CD8-positive, alpha-beta memory T cell (primary cell): ENCODE measurements around the gene USP5. TPM values are rescaled to one million over a fixed set of nuclear protein-coding genes. Genes with fewer than 3 reads are reported as not detected.
"Not testable (repeated sequence)": the region's sequence is repeated elsewhere in the genome, so short reads cannot be mapped to it uniquely, and the experiment has no call there.

Source experiments
- CTCF ChIA-PET: fragments of 350-600 bp; sonication (Branson Sonifier 250); formaldehyde crosslinking; loops from one replicate; lab custom pipeline; 2021; ENCODE audit warnings: antibody characterized with exemption; lab: Charles Lee
- POLR2A ChIA-PET: fragments of 350-600 bp; sonication (Branson Sonifier 250); formaldehyde crosslinking; loops from one replicate; lab custom pipeline; 2021; ENCODE audit warnings: antibody characterized with exemption; lab: Charles Lee
- DNase-seq, 5 donors: peaks; one replicate each; pipeline versions ENCODE4 v3.0.0 to v3.0.0-alpha.2; 2020 to 2022; ENCODE audit warnings: mixed read lengths in 1 of 5
- H3K27ac ChIP-seq: one replicate; pipeline ENCODE4 v1.7.0; 2013; ENCODE audit warnings: low read depth, mild to moderate bottlenecking, low read length, moderate library complexity
- H3K27me3 ChIP-seq: 2 replicates; pipeline ENCODE4 v1.7.0; 2013; ENCODE audit warnings: low read length, mild to moderate bottlenecking; ENCODE audit not compliant: insufficient read depth, poor library complexity, severe bottlenecking
- H3K36me3 ChIP-seq: 2 replicates; pipeline ENCODE4 v1.7.0; 2013; ENCODE audit warnings: mild to moderate bottlenecking, low read length, moderate library complexity; ENCODE audit not compliant: insufficient read depth
- H3K4me1 ChIP-seq: 2 replicates; pipeline ENCODE4 v1.7.0; 2013; ENCODE audit warnings: mild to moderate bottlenecking, low read length, moderate library complexity; ENCODE audit not compliant: insufficient read depth
- H3K4me3 ChIP-seq: 2 replicates; pipeline ENCODE4 v1.7.0; 2013; ENCODE audit warnings: mild to moderate bottlenecking, low read length
- H3K9me3 ChIP-seq: 2 replicates; pipeline ENCODE4 v1.7.0; 2013; ENCODE audit warnings: mild to moderate bottlenecking, low read length
- H3K27ac Mint-ChIP-seq, 8 donors: one replicate each; pipeline ENCODE4 v1.8.0; 2020 to 2021; ENCODE audit warnings: mixed read lengths in 8 of 8, mild to moderate bottlenecking in 6 of 8, inconsistent platforms in 3 of 8, moderate library complexity in 3 of 8
- H3K27me3 Mint-ChIP-seq, 2 donors: one replicate each; pipeline ENCODE4 v1.8.0; 2020 to 2021; ENCODE audit warnings: mixed read lengths in 2 of 2, mild to moderate bottlenecking in 1 of 2, moderate library complexity in 1 of 2
- H3K36me3 Mint-ChIP-seq, 3 donors: one replicate each; pipeline ENCODE4 v1.8.0; 2020 to 2021; ENCODE audit warnings: mixed read lengths in 3 of 3, inconsistent platforms in 1 of 3, mild to moderate bottlenecking in 1 of 3
- H3K4me1 Mint-ChIP-seq, 3 donors: one replicate each; pipeline ENCODE4 v1.8.0; 2020 to 2021; ENCODE audit warnings: mixed read lengths in 3 of 3, inconsistent platforms in 1 of 3, mild to moderate bottlenecking in 1 of 3
- H3K4me3 Mint-ChIP-seq, 7 donors: one replicate each; pipeline ENCODE4 v1.8.0; 2020 to 2021; ENCODE audit warnings: mixed read lengths in 7 of 7, mild to moderate bottlenecking in 6 of 7, moderate library complexity in 4 of 7, inconsistent platforms in 2 of 7
- H3K9me3 Mint-ChIP-seq, 5 donors: one replicate each; pipeline ENCODE4 v1.8.0; 2020 to 2022; ENCODE audit warnings: mixed read lengths in 5 of 5, mild to moderate bottlenecking in 3 of 5, moderate library complexity in 2 of 5, inconsistent platforms in 1 of 5
- polyA plus RNA-seq: library from polyadenylated mRNA; unstranded; fragments of 300-500 nt; fragmentation: Illumina TruSeq; gene quantifications from one replicate; pipeline ENCODE4 v1.2.3, GENCODE V29; 2021
- total RNA-seq, 2 experiments: library from RNA; stranded (reverse); gene quantifications; one replicate each; pipeline ENCODE4 v1.2.3, GENCODE V29; 2021

USP5 gene
- total and polyA plus RNA-seq, 3 experiments from 2014 or later, result 49.7 to 154 (median 154) TPM

DNA sequence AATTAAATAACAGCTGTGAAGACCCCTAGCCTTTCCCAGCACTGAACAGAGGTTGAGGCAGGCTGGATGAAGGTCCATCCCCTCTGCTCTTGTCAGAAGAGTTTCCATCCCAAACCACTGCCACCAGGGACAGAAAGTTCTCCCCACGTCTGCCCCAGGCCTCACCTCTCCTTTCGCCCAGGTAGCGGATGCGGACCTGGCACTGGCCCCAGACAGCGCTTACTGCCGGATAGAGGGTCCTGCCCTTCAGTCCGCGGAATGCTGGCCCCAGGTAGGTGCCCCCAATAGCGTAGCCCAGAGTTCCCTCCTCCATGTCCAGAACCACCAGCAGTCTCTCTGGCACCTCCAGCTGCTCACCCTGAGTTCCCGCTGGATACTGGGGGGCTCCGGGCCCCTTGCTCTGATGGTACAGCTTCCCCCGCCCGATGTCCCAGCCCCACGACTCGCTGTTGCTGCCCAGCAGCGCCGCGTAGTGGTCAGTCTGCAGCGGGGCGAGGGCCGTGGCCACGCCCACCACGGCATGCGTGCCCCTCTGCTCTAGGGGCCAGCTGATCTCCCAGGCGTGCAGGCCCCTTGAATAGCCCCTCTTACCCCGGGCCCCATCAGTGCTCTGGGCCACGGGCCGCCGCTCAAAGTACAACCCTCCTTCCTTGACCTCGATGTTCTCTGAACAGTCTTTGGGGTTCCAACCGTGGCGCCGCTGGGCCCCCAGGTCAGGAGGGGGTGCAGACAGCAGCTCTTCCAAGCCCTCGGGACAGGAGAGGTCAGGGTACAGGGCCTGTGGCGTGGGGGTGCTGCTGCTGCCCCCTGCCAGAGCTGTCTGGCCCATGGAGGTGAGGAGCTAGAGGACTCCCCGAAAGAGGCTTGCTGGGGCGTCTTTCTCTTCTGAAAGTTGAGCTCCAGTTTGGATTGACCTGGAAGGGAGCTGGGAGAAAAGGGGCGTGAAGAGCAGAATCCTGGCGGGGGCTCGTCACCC, 20.4 kb downstream of the USP5 start:
- Histone ChIP-seq H3K4me3 (peak overlapping the region; percentile 96), H3K27me3 (no peaks in the 10 kb centered on the region), H3K36me3 (peaks cover 17% of the 10 kb centered on the region), H3K27ac (peak overlapping the region; percentile 90), H3K9me3 (no peaks in the 10 kb centered on the region), H3K4me1 (peaks cover 42% of the 10 kb centered on the region)
- Mint-ChIP-seq H3K27ac (peak overlapping the region; percentile 79 to 99 (median 88)), H3K4me1 (peaks cover 45 to 58% (median 58%) of the 10 kb centered on the region in 3 donors), H3K27me3 (no peaks in the 10 kb centered on the region), H3K4me3 (peak overlapping the region; percentile 83 to 97 (median 89)), H3K36me3 (peaks cover 0 to 53% (median 7%) of the 10 kb centered on the region in 3 donors), H3K9me3 (no peaks in the 10 kb centered on the region)
- ChIA-PET POLR2A (interaction anchor here (0.5 to 3.6 kb wide), 23 partner anchors 8 to 317 kb away, joined by 3 to 46 read pairs (median 4); partner anchors contain the start of genes C12orf57, C1RL, CDCA3 and COPS7A), CTCF (interaction anchor here (0.6 to 11.0 kb wide), 61 partner anchors 9 to 272 kb away, joined by 3 to 135 read pairs (median 3); partner anchors contain the start of genes ATN1, C12orf57, C1RL and CDCA3)
- DNase-seq, result peak; percentile 81 to 87 (median 82)

- peak within 1 kb of the TSS; percentile 90 for H3K27ac ChIP-seq
- ChIA-PET POLR2A (interaction anchor here (0.7 to 3.6 kb wide), 23 partner anchors 9 to 316 kb away, joined by 3 to 46 read pairs (median 4); partner anchors contain the start of genes C12orf57, C1RL, CDCA3 and COPS7A), CTCF (interaction anchor here (0.6 to 11.0 kb wide), 56 partner anchors 9 to 268 kb away, joined by 3 to 135 read pairs (median 4); partner anchors contain the start of genes ATN1, C12orf57, C1RL and CDCA3)
- Mint-ChIP-seq H3K27me3 (no peaks in the 10 kb centered on the region), H3K27ac (peak within 1 kb of the TSS; percentile 85 to 99 (median 92)), H3K9me3 (no peaks in the 10 kb centered on the region), H3K4me3 (peak within 1 kb of the TSS; percentile 83 to 97 (median 89)), H3K36me3 (peaks cover 0 to 52% (median 8%) of the 10 kb centered on the region in 3 donors), H3K4me1 (peaks cover 41 to 53% (median 52%) of the 10 kb centered on the region in 3 donors)
- peaks cover 40% of the 10 kb centered on the region for H3K4me1 ChIP-seq
- peaks cover 17% of the 10 kb centered on the region for H3K36me3 ChIP-seq
- no peaks in the 10 kb centered on the region for H3K9me3 ChIP-seq
- peak; percentile 98 to 100 (median 99) for DNase-seq
- H3K4me3 ChIP-seq, result peak within 1 kb of the TSS; percentile 96
- no peaks in the 10 kb centered on the region for H3K27me3 ChIP-seq
Observed at GRCh38 chr12:6873094-6874014, 21.4 kb downstream of the USP5 start, which contains the start of gene SPSB2. Gene SPSB2 (minus strand): TSS chr12:6873303. CDS start chr12:6872901, 402 bp downstream.

DNA sequence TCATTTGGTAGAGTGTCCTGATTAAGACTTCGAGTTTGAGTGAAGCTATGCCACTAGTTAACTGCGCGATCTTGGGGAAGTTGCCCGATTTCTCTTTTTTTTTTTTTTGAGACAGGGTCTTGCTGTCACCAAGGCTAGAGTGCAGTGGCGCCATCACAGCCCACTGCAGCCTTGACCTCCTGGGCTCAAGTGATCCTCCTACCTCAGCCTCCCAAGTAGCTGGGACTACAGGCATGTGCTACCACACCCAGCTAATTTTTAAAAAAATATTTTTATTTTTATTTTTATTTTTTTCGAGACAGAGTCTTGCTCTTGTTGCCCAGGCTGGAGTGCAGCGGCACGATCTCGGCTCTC, 22.0 kb downstream of the USP5 start:
- H3K9me3 ChIP-seq, H3K27me3 Mint-ChIP-seq, DNase-seq, H3K9me3 Mint-ChIP-seq, H3K27me3 ChIP-seq: not testable (repeated sequence)
- Histone ChIP-seq H3K36me3 (peaks cover 17% of the 10 kb centered on the region), H3K4me3 (peak overlapping the region; percentile 96), H3K27ac (peak overlapping the region; percentile 90), H3K4me1 (peaks cover 33% of the 10 kb centered on the region)
- H3K27ac Mint-ChIP-seq, result peak overlapping the region in 7 of 8 donors; percentile 85 to 93 (median 91)
- CTCF ChIA-PET, result interaction anchor here (0.8 to 11.0 kb wide), 6 partner anchors 16 to 236 kb away, joined by 4 to 135 read pairs (median 39); partner anchors contain the start of genes C1RL, CDCA3, P3H3 and USP5
- H3K4me3 Mint-ChIP-seq, result peak overlapping the region; percentile 83 to 97 (median 89)
- H3K36me3 Mint-ChIP-seq, result peaks cover 0 to 48% (median 8%) of the 10 kb centered on the region in 3 donors
- H3K4me1 Mint-ChIP-seq, result peaks cover 34 to 47% (median 46%) of the 10 kb centered on the region in 3 donors
- POLR2A ChIA-PET, result interaction anchor here (0.8 to 3.6 kb wide), 5 partner anchors 22 to 234 kb away, joined by 3 to 46 read pairs (median 22); partner anchors contain the start of genes C12orf57, CDCA3, RNU7-1 and USP5

DNA sequence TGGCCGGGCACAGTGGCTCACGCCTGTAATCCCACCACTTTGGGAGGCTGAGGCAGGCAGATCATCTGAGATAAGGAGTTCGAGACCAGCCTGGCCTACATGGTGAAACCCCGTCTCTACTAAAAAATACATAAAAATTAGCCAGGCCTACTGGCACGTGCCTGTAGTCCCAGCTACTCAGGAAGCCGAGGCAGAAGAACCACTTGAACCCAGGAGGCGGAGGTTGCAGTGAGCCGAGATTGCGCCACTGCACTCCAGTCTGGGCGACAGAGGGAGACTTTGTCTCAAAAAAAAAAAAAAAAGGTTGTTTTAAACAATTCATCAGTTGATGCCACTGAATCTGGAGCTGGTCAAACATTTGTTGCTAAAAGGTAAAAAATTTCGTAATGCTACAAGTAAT, 27.9 kb downstream of the USP5 start:
- H3K27ac ChIP-seq, H3K4me1 Mint-ChIP-seq, H3K4me3 Mint-ChIP-seq, H3K4me3 ChIP-seq, POLR2A ChIA-PET, H3K27me3 Mint-ChIP-seq, DNase-seq, H3K9me3 Mint-ChIP-seq, H3K9me3 ChIP-seq, H3K27ac Mint-ChIP-seq, H3K27me3 ChIP-seq, H3K36me3 ChIP-seq, H3K4me1 ChIP-seq: not testable (repeated sequence)
- CTCF ChIA-PET, result interaction anchor here (3.6 kb wide), 1 partner anchor 11 kb away, joined by 19 read pairs; no protein-coding TSS in a partner anchor
- H3K36me3 Mint-ChIP-seq, result peaks cover 0 to 25% (median 5%) of the 10 kb centered on the region in 3 donors

- Mint-ChIP-seq H3K4me3 (no peak overlapping the region), H3K9me3 (no peaks in the 10 kb centered on the region), H3K36me3 (peaks cover 0 to 23% (median 4%) of the 10 kb centered on the region in 3 donors), H3K27ac (no peak overlapping the region), H3K4me1 (no peaks in the 10 kb centered on the region), H3K27me3 (no peaks in the 10 kb centered on the region)
- ChIA-PET CTCF (interaction anchor here (1.5 to 3.6 kb wide), 3 partner anchors 8 to 14 kb away, joined by 4 to 29 read pairs (median 19); partner anchors contain the start of gene SPSB2), POLR2A (interaction anchor here (0.7 kb wide), 1 partner anchor 14 kb away, joined by 4 read pairs; no protein-coding TSS in a partner anchor)
- no peak overlapping the region for H3K4me3 ChIP-seq
- H3K27ac ChIP-seq, result no peak overlapping the region
- H3K4me1 ChIP-seq, result no peaks in the 10 kb centered on the region
- no peaks in the 10 kb centered on the region for H3K36me3 ChIP-seq
- no peaks in the 10 kb centered on the region for H3K27me3 ChIP-seq
- no peak for DNase-seq
- no peaks in the 10 kb centered on the region for H3K9me3 ChIP-seq
Observed at GRCh38 chr12:6883252-6883651, 31.3 kb downstream of the USP5 start.

GRCh38 chr12:6883683-6884082, 31.7 kb downstream of the USP5 start:
- Histone ChIP-seq H3K36me3 (no peaks in the 10 kb centered on the region), H3K9me3 (no peaks in the 10 kb centered on the region), H3K4me1 (no peaks in the 10 kb centered on the region), H3K27me3 (no peaks in the 10 kb centered on the region), H3K4me3 (no peak overlapping the region), H3K27ac (no peak overlapping the region)
- H3K36me3 Mint-ChIP-seq, result peaks cover 0 to 23% (median 4%) of the 10 kb centered on the region in 3 donors
- H3K4me1 Mint-ChIP-seq, result no peaks in the 10 kb centered on the region
- H3K9me3 Mint-ChIP-seq, result no peaks in the 10 kb centered on the region
- H3K27ac Mint-ChIP-seq, result peak overlapping the region in 1 of 8 donors; percentile 46
- H3K4me3 Mint-ChIP-seq, result no peak overlapping the region
- H3K27me3 Mint-ChIP-seq, result no peaks in the 10 kb centered on the region
- POLR2A ChIA-PET, result no interaction called here
- CTCF ChIA-PET, result interaction anchor here (0.9 to 3.6 kb wide), 3 partner anchors 8 to 13 kb away, joined by 3 to 29 read pairs (median 19); partner anchors contain the start of gene SPSB2
- no peak for DNase-seq

DNA sequence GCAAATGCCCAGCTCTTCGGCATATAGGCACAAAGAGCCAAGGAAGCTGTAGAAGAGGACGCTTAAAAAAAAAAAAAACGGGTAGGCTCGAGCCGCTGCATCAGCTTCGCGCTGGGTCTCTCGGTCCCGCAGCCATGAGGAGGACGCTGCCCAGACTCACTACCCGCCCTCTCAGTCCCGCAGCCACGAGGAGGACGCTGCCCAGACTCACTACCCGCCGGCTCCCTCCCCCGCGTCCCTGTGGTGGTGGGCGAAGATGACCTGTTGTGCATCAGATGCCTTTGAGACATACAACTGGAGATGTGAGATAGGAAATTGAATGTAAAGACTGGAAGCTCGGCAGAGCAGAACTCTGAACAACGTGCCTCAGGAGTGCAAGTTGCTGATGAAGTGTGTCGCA, 32.6 kb downstream of the USP5 start:
- no peak for DNase-seq
- Mint-ChIP-seq H3K4me3 (no peak overlapping the region), H3K27ac (no peak overlapping the region)

More for the DNA sequence above, 32.6 kb downstream of the USP5 start:
- Mint-ChIP-seq H3K9me3 (no peaks in the 10 kb centered on the region), H3K36me3 (peaks cover 0 to 23% (median 4%) of the 10 kb centered on the region in 3 donors), H3K4me1 (no peaks in the 10 kb centered on the region), H3K27me3 (no peaks in the 10 kb centered on the region)
- H3K27ac ChIP-seq, result no peak overlapping the region
- no peaks in the 10 kb centered on the region for H3K9me3 ChIP-seq
- no peaks in the 10 kb centered on the region for H3K4me1 ChIP-seq
- ChIA-PET CTCF (interaction anchor here (0.9 kb wide), 1 partner anchor 14 kb away, joined by 3 read pairs; no protein-coding TSS in a partner anchor), POLR2A (interaction anchor here (0.5 kb wide), 1 partner anchor 260 kb away, joined by 3 read pairs; no protein-coding TSS in a partner anchor)
- H3K36me3 ChIP-seq, result no peaks in the 10 kb centered on the region
- H3K27me3 ChIP-seq, result no peaks in the 10 kb centered on the region
- no peak overlapping the region for H3K4me3 ChIP-seq
